Esophagus (tissue), 2 donors: Measurements from ENCODE around the gene CD4. TPM values are rescaled to one million over a fixed set of nuclear protein-coding genes. Genes with fewer than 3 reads are reported as not detected.

ENCODE experiments used
- H3K27ac ChIP-seq, 2 donors: one replicate each; pipeline ENCODE4 v1.5.1; 2013; ENCODE audit warnings: low read depth in 2 of 2, mild to moderate bottlenecking in 2 of 2, inconsistent platforms in 1 of 2, low read length in 1 of 2, moderate library complexity in 1 of 2
- H3K27me3 ChIP-seq, 2 donors: one replicate each; pipeline ENCODE4 v1.6.1; 2013; ENCODE audit warnings: low read length in 2 of 2, control low read depth in 1 of 2, mild to moderate bottlenecking in 1 of 2; ENCODE audit not compliant: insufficient read depth in 2 of 2, control insufficient read depth in 1 of 2
- H3K36me3 ChIP-seq, 2 donors: one replicate each; pipeline ENCODE4 v1.6.1; 2013; ENCODE audit warnings: low read length in 1 of 2; ENCODE audit not compliant: control insufficient read depth in 2 of 2, insufficient read depth in 2 of 2
- H3K4me1 ChIP-seq, 2 donors: one replicate each; pipeline ENCODE4 v1.6.1; 2013; ENCODE audit warnings: low read length in 1 of 2; ENCODE audit not compliant: control insufficient read depth in 2 of 2, insufficient read depth in 2 of 2
- H3K4me3 ChIP-seq, 2 donors: one replicate each; pipeline ENCODE4 v1.5.1; 2013; ENCODE audit warnings: low read length in 2 of 2, mild to moderate bottlenecking in 2 of 2, low read depth in 1 of 2, moderate library complexity in 1 of 2
- H3K9me3 ChIP-seq, 2 donors: one replicate each; pipeline ENCODE4 v1.6.1; 2013; ENCODE audit warnings: mild to moderate bottlenecking in 2 of 2, low read depth in 1 of 2, low read length in 1 of 2, moderate library complexity in 1 of 2; ENCODE audit not compliant: control insufficient read depth in 2 of 2, insufficient read depth in 1 of 2
- WGBS, 2 donors: extraction: QIAGEN DNeasy Blood & Tissue Kit; methylation state at CpG; one replicate each; pipeline ENCODE4 v1.1.7; 2013; 5-methylcytosine and 5-hydroxymethylcytosine counted together
- polyA plus RNA-seq, 2 donors: library from polyadenylated mRNA; stranded (reverse); fragments of 200-250 nt; gene quantifications; one replicate each; pipeline ENCODE4 v1.2.3, GENCODE V29; 2013
- donor health status: healthy with polysubstance abuse.
- donor health status: Bipolar disorder and iron deficiency.

Gene CD4
- polyA plus RNA-seq, 2 donors: 1.4 to 2.3 TPM

DNA sequence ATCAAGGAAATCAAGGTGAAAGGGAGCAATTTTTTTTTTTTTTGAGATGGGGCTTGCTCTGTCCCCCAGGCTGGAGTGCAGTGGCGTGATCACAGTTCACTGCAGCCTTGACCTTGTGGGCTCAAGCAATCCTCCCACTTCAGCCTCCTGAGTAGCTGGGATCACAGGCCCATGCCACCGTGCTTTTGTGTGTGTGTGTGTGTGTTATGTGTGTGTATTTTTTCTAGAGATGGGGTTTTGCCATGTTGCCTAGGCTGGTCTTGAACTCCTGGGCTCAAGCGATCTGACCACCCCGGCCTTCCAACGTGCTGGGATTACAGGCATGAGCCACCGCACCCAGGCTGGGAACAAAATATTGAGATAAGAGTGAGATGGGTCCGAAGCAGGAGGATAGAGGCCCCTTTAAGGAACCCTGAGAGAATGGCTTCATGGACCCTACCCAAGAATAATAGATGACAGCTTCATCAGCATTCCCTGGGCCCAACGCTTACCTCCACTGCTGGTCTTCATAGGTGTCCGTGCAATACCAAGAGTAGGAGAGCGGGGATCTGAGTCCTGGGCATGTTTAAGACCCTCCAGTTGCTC lies 60.7 kb downstream of the CD4 start:
- Histone ChIP-seq H3K4me1 (peaks cover 4 to 9% of the 10 kb centered on the region in 2 donors), H3K4me3 (peak overlapping the region; percentile 22 to 70), H3K9me3 (no peaks in the 10 kb centered on the region), H3K27ac (no peak overlapping the region), H3K36me3 (peaks cover 0 to 3% of the 10 kb centered on the region in 2 donors), H3K27me3 (no peaks in the 10 kb centered on the region)
- 68 to 81% methylated on average over 10 of the region's 10 CpGs for WGBS, 2 donors

DNA sequence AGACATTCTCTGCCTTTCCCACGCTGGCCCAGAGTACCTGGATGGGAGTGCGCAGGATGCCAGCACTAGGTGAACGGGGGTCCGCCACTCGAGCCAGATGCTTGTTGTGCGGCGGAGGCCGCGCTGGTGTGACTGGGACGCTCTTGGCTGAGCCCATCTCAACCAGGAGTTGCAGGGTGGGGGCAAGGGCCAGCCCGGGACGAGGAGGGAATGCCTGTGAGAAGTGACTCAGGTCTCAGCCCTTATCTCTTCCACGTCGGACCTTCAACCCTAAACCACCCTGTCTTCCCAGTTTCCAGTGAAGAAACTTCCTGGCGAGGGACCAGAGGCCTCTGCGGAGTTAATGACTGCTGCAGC lies 61.4 kb downstream of the CD4 start:
- Histone ChIP-seq H3K4me3 (peak overlapping the region; percentile 41 to 70), H3K9me3 (no peaks in the 10 kb centered on the region), H3K4me1 (peaks cover 4 to 9% of the 10 kb centered on the region in 2 donors), H3K27me3 (no peaks in the 10 kb centered on the region), H3K36me3 (no peaks in the 10 kb centered on the region), H3K27ac (no peak overlapping the region)
- 22 to 27% methylated on average over 16 of the region's 16 CpGs for WGBS, 2 donors

DNA sequence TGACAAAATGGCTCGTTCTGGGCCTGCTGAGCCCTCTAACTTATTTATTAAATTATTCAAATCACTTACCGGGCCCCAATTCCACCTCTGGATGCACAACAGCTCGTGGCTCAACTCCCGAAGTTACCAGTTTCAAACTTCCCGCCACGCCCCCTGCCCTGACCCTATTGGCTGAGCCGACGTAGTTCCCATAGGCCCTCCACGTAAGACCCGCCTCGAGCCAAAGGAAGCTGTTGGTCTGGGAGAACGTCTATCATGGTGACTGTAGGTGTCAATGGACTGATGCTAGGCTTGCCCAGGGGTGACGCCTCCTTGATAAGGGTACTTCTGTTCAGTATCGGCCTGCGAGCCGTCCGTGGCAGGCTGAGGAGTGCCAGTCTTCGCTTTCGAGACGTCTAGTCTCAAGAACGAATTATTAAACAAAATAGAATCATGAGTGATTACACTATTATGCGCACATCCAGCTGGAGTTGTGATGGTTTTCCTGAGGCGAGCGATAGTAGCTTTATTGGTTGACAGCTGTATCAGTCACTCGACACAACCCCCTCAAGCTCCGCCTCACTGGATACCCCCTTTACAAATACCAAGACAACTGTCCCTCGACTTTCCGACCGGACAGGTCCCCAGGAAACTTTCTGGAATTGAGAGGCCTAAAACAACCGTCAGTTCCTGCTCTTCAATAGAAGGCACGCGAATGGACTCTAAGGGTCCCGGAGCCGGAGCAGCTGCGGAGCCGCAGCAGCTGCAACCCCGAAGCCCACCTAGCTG lies 62.0 kb downstream of the CD4 start, which contains the start of gene CDCA3:
Gene CDCA3 (minus strand): TSS at position 134 of the 768 bp plus-strand sequence. CDS start 334 bp downstream, outside the sequence.
- WGBS, 2 donors: 0% methylated on average over 37 of the region's 37 CpGs
- Histone ChIP-seq H3K27me3 (no peaks in the 10 kb centered on the region), H3K4me3 (peak within 1 kb of the TSS; percentile 70 to 82), H3K4me1 (peaks cover 4 to 9% of the 10 kb centered on the region in 2 donors), H3K27ac (peak within 1 kb of the TSS; percentile 94 to 99), H3K9me3 (no peaks in the 10 kb centered on the region), H3K36me3 (peaks cover 0 to 5% of the 10 kb centered on the region in 2 donors)

DNA sequence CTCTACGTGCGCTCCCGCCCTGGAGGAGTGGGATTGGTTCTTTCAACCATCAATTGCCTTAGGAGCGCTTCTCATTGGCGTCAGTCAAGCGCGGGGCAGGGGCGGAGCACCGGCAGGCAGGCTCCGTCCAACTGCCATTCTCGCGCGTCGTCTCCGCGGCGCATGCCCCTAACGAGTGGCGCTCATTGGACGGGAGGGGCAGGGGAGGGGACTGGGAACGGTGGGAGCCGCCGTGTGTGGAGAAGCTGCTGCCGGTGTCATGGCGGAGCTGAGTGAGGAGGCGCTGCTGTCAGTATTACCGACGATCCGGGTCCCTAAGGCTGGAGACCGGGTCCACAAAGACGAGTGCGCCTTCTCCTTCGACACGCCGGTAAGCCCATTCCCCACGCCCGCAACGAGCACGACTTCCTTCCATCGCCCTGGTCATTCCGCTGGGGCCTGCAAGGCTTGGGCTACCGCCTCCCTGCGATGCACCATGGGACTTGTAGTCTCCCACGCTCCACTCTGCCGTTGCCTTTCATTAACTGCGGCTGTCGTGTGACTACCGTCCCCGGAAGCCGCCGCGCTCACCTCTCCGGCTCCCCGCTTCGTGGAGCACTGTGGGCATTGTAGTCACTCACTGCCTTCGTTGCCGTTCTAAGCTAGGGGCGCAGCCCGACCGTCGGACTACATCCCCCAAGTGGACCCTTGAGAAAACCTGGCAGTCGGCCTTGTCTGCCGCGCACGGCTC lies 62.8 kb downstream of the CD4 start, which contains the start of gene USP5:
Gene USP5 (plus strand): TSS at position 230 of the 730 bp plus-strand sequence. CDS start 30 bp downstream, at position 260.
- H3K4me1 ChIP-seq: peaks cover 4 to 9% of the 10 kb centered on the region in 2 donors
- peak within 1 kb of the TSS; percentile 94 to 99 for H3K27ac ChIP-seq
- 0% methylated on average over 62 to 65 of the region's 65 CpGs for WGBS, 2 donors
- peaks cover 0 to 8% of the 10 kb centered on the region in 2 donors for H3K36me3 ChIP-seq
- H3K27me3 ChIP-seq: no peaks in the 10 kb centered on the region
- H3K9me3 ChIP-seq: no peaks in the 10 kb centered on the region
- H3K4me3 ChIP-seq: peak within 1 kb of the TSS; percentile 70 to 82

DNA sequence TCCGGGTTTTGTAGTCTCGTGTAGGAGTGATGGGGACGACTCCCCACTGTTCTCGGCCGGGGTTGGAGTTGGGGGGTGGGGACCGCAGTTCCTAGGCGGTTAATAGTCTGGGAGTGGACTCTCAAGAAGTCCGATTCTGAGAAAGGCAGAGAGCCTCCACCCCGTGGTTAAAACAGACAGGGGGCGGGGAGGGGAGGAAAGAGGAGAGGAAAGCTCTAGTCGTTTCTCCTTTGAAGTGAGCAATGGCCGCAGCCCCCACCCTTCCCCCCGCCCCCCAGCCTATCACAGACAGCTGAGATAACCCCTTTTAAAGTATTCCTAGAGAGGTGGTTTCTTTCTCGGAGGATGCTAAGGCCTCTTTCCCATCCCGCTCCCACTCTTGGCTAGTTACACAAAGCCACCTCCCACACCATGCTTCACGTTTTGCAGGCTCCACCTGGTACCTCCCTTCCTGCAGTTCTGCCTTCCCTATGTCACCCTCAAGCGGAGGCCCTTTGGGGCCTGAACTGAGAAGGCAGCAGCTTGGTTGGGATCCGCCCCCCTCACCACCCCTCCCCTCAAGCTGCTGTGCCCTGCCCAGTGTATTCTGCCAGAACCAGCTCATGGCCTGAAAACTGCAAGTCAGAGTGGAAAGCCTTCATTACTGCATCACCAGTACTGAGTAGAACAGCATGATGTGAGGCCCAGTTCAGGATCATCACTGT lies 63.5 kb downstream of the CD4 start:
- peak overlapping the region; percentile 66 to 82 for H3K4me3 ChIP-seq
- peak overlapping the region; percentile 53 to 82 for H3K27ac ChIP-seq
- H3K36me3 ChIP-seq: peaks cover under 1 to 13% of the 10 kb centered on the region in 2 donors
- H3K4me1 ChIP-seq: peaks cover 4 to 9% of the 10 kb centered on the region in 2 donors
- no peaks in the 10 kb centered on the region for H3K27me3 ChIP-seq
- 1 to 2% methylated on average over 18 of the region's 18 CpGs for WGBS, 2 donors
- H3K9me3 ChIP-seq: no peaks in the 10 kb centered on the region

DNA sequence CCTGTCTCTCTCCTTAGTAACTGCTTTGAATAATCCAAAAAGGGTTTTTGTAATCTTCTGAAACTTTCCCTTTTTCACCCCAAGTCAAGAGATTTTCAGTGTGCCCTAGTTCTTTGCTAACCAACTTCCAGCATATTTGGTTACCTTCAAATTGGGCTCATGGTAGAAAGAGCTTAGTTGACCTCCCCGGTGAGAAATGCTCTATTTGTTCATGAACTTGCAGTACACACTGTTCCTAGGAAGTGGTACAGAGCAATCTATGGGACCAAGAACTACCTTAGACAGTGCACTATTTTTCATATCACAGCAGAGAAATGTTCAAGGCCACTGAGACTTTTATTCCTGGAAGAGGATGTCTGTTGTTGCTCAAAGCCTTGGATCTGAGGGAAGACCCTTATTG lies 64.3 kb downstream of the CD4 start:
- peaks cover 4 to 9% of the 10 kb centered on the region in 2 donors for H3K4me1 ChIP-seq
- H3K27ac ChIP-seq: no peak overlapping the region
- WGBS, 2 donors: 55 to 67% methylated on average over 1 of the region's 1 CpG
- peaks cover 5 to 20% of the 10 kb centered on the region in 2 donors for H3K36me3 ChIP-seq
- H3K9me3 ChIP-seq: no peaks in the 10 kb centered on the region
- no peaks in the 10 kb centered on the region for H3K27me3 ChIP-seq
- no peak overlapping the region for H3K4me3 ChIP-seq

DNA sequence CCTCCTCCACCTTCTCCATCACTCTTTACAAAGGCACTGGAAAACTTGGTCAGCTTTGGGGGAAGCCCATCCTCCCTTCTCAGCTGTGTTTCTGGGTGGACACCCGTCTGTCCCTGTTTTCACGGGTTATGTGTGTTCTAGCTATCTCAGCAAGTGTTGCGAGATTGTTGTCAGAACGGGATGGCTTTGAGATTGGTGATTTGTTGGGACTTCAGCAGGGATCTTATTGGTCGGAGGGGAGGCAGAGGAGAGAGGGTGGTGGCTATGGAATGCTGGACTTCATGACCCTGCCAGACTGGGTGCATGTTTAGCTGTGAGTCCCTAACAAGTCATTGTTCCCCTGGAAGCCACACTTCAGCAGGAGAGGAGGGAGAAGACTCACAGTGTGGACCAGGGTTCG lies 64.7 kb downstream of the CD4 start:
- Histone ChIP-seq H3K9me3 (no peaks in the 10 kb centered on the region), H3K4me3 (no peak overlapping the region), H3K27me3 (no peaks in the 10 kb centered on the region), H3K4me1 (peaks cover 4 to 9% of the 10 kb centered on the region in 2 donors), H3K27ac (no peak overlapping the region), H3K36me3 (peaks cover 6 to 23% of the 10 kb centered on the region in 2 donors)
- 78% methylated on average over 6 of the region's 6 CpGs for WGBS, 2 donors

DNA sequence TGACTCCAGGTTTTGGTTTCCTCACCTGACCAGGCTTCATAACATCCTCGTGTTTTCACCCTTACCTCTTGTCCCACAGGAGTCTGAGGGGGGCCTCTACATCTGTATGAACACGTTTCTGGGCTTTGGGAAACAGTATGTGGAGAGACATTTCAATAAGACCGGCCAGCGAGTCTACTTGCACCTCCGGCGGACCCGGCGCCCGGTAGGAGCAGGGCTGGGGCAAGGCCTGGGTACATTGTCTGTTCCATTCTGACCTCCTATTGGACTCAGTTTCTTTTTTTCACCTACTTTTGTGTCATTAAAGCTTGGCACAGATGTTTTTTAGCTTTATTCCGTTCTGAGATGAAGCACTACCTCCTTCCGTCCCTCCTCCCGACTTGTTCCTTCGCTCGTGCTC lies 66.0 kb downstream of the CD4 start:
- Histone ChIP-seq H3K36me3 (peaks cover 9 to 34% of the 10 kb centered on the region in 2 donors), H3K4me1 (peaks cover 4 to 9% of the 10 kb centered on the region in 2 donors), H3K27ac (no peak overlapping the region), H3K4me3 (no peak overlapping the region), H3K9me3 (no peaks in the 10 kb centered on the region), H3K27me3 (no peaks in the 10 kb centered on the region)
- 91 to 92% methylated on average over 14 of the region's 14 CpGs for WGBS, 2 donors

DNA sequence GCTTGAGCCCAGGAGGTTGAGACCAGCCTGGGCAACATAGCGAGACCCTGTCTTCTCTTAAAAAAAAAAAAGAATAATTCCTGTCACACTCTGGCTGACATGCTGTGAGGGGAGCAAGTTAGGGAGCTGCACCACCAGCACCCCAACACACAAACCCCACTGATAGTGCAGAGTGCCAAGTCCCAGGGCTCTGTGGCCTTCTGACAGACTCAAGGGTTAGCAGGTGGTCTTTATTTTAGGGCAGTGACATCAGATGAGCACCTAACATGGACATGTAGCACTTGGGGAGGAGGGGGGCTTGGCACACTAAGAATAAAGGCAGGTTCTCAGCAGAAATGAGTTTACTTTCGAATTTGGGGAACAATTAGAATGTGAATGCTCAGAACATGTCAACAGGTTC lies 69.5 kb downstream of the CD4 start:
- Histone ChIP-seq H3K9me3 (no peaks in the 10 kb centered on the region), H3K27ac (no peak overlapping the region), H3K4me3 (no peak overlapping the region), H3K4me1 (no peaks in the 10 kb centered on the region), H3K36me3 (peaks cover 23 to 51% of the 10 kb centered on the region in 2 donors), H3K27me3 (no peaks in the 10 kb centered on the region)
- 92 to 93% methylated on average over 2 of the region's 2 CpGs for WGBS, 2 donors
